Measurements from ENCODE around the gene BPNT1.
A peak's percentile ranks its signal among the peaks of the same experiment; 100 is the strongest.
"Not testable (repeated sequence)": the region's sequence is repeated elsewhere in the genome, so short reads cannot be mapped to it uniquely, and the experiment has no call there.

BPNT1 gene

GRCh38 chr1:220076861-220077762, 12.5 kb downstream of the BPNT1 start:
- DNase-seq = no peak

DNA sequence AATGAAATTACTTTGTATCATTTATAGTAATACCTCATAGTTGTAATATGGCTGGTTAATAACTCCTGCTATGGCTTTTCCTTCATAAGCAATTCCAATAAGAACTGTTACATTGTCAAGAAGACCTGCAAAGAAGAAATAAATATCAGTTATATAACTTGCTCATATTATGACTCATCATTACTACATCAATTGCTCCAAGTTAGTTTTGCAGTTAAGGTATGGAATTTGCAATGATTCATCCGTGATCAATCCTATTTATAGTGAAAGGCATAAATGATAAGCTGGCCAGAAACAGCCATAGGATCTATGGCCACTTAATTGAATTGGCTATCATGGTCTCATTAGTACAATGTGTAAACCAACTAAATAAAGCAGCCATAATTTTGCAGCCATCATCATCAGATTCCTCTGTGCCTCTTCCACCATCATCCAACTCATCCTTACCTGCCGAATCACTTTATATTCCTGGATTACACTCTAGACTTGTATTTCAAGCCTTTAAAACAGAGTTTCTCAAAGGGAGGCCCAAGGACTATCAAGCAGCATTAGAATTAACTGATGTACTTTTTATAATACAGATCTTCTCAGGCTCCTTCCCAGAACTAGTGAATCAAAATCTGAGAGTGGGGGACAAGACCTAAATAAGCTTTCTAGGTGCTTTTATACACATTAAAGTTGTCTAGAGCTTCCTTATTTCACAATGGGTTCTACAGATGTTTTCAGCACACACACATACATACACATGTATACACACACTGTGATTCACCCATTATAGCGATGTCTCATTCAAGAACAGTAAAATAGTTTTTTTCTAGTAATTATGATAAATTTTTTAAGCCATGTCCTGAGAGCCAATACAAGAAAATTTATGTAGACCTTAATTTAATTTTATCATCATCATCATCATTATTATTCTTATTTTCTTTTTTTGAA, 22.1 kb downstream of the BPNT1 start:
- no peak for DNase-seq

- DNase-seq = no peak
Observed at GRCh38 chr1:220062629-220063028, 27.0 kb downstream of the BPNT1 start.

- no peak for DNase-seq
Observed at GRCh38 chr1:220060876-220061275, 28.7 kb downstream of the BPNT1 start.

GRCh38 chr1:220056374-220056773, 33.2 kb downstream of the BPNT1 start:
- no peak for DNase-seq

DNA sequence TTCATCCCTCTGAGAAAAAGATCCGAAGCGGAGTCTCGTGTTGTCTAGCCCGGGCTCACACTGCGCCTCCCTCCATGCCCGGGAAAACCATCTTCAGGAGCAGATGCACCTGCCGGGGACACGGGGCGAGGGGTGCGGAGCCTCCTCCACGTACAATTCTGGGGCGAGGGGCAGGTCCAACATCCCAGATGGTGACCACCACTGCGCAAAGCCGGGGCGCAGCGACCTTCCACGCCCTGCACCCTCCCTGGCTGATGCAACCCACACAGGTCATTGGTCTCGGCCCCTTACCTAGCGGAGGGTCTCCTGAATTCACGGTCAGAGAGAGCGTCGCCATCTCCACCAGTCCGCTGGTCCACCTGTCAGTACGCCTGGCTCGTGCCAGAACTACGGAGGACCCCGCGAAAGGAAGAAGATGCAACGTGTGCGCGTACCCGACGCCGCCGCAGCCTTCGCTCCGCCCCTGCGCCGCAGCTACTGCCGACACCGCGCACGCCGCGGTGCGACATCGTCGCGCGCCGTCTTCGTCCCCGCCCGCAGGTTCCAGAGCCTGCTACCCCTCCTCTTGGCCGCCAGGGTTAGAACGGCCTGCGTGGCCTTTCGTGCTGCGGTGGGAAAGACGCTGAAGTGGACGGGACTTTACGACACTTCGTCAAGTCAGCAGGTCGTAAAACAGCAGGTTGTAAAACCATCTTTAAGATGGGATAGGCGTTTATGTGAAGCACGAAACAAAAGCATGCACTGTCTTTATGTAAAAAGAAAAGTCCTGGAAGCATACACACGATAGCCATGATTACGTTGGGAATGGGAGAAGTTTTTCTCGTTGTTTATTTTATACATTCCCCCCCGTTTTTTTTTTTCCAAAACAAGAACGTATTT, 43.3 kb downstream of the BPNT1 start, which contains the start of gene EPRS1:
TSS of gene EPRS1 (minus strand) at position 454 of the 879 bp plus-strand sequence. CDS start at position 337, 117 bp downstream.
- peak; percentile 85 to 99 (median 90) for DNase-seq

DNA sequence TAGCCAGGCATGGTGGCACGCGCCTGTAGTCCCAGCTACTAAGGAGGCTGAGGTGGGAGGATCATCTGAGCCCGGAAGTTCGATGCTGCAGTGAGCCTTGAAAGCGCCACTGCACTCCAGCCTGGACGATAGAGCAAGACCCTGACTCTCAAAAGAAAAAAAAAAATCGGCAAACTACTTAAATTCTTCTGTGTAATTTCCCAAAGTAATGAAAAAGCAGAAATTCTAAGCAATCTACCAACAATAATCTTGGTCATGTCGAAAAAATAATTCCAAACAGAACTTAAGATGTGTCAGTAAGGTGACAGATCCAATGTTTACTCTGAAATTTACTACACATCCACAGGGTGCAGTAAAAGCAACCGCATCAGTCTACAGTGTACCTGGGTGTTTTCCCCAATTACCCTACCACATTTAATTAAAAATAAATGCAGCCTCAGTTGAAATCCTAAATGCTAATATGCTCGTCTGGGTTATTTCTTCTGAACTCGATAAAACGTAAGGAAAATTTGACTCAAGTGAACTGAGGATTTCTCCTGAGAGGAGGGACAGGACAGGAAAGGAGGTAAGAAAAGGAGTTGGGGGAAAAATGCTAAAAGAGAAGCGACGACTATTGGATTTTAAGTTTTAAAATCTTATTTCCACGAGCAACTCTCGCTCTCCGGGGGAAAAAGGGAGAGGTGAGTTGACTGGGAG, 44.1 kb downstream of the BPNT1 start:
- peak in 1 of 5 donors; percentile 27 for DNase-seq

GRCh38 chr1:220044678-220045355, 44.8 kb downstream of the BPNT1 start:
- no peak for DNase-seq

GRCh38 chr1:220043646-220044045, 45.9 kb downstream of the BPNT1 start:
- no peak for DNase-seq

GRCh38 chr1:220040028-220040596, 49.5 kb downstream of the BPNT1 start:
- DNase-seq = no peak

GRCh38 chr1:220038640-220039039, 50.9 kb downstream of the BPNT1 start:
- DNase-seq = no peak

- DNase-seq = not testable (repeated sequence)
Observed at GRCh38 chr1:220037810-220038209, 51.8 kb downstream of the BPNT1 start.

GRCh38 chr1:220032911-220033310, 56.7 kb downstream of the BPNT1 start:
- no peak for DNase-seq

DNA sequence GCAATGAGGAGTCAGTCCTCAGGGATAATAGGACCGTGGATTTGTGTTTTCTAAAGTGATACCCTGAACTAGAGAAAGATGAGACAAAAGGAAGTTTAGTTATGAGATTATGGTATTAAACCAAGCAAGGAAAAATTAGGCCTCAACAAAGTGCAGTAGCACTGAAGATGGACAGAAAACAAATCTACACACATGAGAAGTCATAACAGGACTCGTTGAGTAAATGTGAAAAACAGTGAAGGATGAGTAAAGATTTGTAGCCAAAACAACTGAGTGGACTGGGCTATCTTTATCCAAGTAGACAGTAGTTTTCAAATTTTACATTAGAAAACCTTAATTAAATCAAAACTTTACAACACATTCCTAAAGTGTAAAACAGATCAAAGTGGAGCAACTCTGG, 58.3 kb downstream of the BPNT1 start:
- peak in 1 of 5 donors; percentile 26 for DNase-seq

GRCh38 chr1:220028346-220028895, 61.2 kb downstream of the BPNT1 start:
- DNase-seq = no peak

- DNase-seq = no peak
Observed at GRCh38 chr1:220019071-220019470, 70.5 kb downstream of the BPNT1 start.

DNA sequence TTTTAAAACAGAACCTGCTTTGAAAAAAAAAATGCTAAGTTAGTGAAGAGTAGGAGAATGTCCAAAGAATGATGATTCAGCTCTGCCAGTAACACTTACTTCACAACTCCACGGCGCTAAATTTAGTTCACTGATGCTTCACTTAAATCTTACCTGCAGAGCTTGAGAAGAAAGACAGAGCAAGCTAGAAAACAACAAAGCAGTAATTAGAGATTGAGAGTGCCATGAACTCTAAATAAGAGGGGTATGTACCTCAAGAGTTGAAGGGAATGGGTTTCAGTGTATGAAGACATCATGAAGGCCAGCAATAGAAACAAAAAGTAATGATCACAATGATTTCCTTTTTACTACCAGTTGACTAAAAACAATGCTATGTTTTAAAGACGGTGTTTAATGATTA, 76.1 kb downstream of the BPNT1 start:
- DNase-seq = peak in 1 of 5 donors; percentile 2

GRCh38 chr1:220012259-220012658, 77.3 kb downstream of the BPNT1 start:
- DNase-seq = no peak

DNA sequence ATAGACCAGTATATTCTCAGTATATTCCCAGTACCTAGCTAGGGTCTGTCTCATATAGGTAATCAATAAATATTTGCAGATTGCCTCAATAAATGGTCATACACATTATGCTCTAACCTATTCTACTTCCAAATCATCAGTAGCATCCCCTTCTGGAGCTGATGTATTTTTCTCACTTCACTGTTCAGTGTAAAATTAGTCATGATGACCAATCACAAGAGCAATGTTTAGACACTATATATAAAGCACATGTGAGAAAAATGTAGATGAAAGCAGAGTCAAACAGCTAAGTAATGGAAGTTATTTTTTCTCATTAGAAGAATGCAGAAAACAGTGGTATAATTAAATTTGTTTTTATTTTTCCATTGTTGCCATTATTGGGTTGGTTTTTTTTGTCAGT, 78.0 kb downstream of the BPNT1 start:
- no peak for DNase-seq

All from T-helper 1 cell (primary cell).